ENCODE results near the gene KRTAP1-3. TPM values are rescaled to one million over a fixed set of nuclear protein-coding genes. Genes with fewer than 3 reads are reported as not detected.

The KRTAP1-3 gene
- total RNA-seq, 4 donors from 2014 or later, result not detected

DNA sequence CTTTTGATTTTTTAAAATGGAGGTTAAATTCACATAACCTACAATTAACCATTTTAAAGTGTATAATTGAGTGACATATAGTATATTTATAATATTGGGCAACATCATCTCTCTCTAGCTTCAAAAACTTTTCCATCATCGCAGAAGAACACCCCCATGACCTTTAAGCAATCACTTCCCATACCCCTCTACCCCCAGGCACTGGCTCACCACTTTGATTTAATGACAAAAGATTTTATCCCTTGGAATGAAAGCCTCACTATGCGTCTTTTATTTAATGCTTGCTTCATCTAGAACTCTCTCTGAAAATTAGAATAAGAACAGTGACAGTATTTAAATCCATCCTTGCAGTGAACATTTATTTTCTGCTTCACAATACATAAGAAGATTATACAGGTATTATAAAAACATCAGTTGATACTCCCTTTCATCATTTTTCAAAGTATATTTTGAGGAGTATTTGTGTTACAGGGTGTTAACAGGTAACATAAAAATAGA, 3.2 kb upstream of the KRTAP1-3 start:
- Histone ChIP-seq H3K4me3 (no peak overlapping the region), H3K36me3 (no peaks in the 10 kb centered on the region), H3K27ac (no peak overlapping the region), H3K9me3 (no peaks in the 10 kb centered on the region), H3K27me3 (no peaks in the 10 kb centered on the region), H3K4me1 (no peaks in the 10 kb centered on the region)
- TF ChIP-seq CTCF (IDR thresholded peaks at IDR 0.05), result no peak
- no peak for TF ChIP-seq POLR2A (IDR thresholded peaks at IDR 0.05)
- DNase-seq, result no peak

DNA sequence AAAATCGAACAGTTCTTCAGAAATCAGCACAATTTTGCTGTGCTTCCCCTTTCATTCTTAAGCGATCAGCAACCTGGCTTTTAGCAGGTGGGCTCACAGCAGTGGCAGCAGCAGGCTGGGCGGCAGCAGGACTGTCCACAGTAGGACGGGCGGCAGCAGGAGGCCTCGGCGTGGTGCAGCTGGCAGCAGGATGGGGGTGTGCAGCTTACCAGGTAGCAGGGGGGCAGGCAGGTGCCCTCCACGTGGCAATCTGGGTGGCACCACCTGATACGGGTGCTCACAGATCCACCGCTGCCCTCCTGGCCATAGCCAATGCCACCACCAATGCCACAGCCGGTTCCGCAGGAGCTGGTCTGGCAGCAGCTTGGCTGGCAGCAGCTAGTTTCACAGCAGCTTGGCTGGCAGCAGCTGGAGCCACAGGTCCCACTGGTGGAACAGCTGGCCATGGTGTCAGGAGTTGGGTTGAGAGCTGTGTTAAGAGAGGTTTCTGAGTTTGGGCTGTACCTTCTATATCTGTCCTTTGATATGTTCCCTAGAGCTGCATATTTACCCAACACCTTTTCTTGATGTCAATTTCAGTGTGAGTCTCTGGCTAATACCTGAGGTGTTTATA, 4.9 kb downstream of the KRTAP1-3 start, which contains the start of gene KRTAP1-4:
Gene KRTAP1-4 (minus strand): TSS at position 563 of the 613 bp plus-strand sequence. CDS start 117 bp downstream, at position 446.
- Histone ChIP-seq H3K4me3 (no peak within 1 kb of the TSS), H3K4me1 (no peaks in the 10 kb centered on the region), H3K9me3 (no peaks in the 10 kb centered on the region), H3K27me3 (no peaks in the 10 kb centered on the region), H3K27ac (no peak within 1 kb of the TSS), H3K36me3 (no peaks in the 10 kb centered on the region)
- no peak for TF ChIP-seq POLR2A (IDR thresholded peaks at IDR 0.05)
- TF ChIP-seq CTCF (IDR thresholded peaks at IDR 0.05), result no peak
- no peak for DNase-seq

- H3K36me3 ChIP-seq, result no peaks in the 10 kb centered on the region
- no peaks in the 10 kb centered on the region for H3K4me1 ChIP-seq
- H3K4me3 ChIP-seq, result no peak within 1 kb of the TSS
- no peak within 1 kb of the TSS for H3K27ac ChIP-seq
- H3K27me3 ChIP-seq, result no peaks in the 10 kb centered on the region
- DNase-seq, result no peak
- TF ChIP-seq POLR2A (IDR thresholded peaks at IDR 0.05), result no peak
- TF ChIP-seq CTCF (IDR thresholded peaks at IDR 0.05), result no peak
- H3K9me3 ChIP-seq, result no peaks in the 10 kb centered on the region
Measured at GRCh38 chr17:41026715-41027471, 7.8 kb downstream of the KRTAP1-3 start, which contains the start of gene KRTAP1-5. Gene KRTAP1-5 (minus strand): TSS chr17:41027208. CDS start chr17:41027155, 53 bp downstream.

DNA sequence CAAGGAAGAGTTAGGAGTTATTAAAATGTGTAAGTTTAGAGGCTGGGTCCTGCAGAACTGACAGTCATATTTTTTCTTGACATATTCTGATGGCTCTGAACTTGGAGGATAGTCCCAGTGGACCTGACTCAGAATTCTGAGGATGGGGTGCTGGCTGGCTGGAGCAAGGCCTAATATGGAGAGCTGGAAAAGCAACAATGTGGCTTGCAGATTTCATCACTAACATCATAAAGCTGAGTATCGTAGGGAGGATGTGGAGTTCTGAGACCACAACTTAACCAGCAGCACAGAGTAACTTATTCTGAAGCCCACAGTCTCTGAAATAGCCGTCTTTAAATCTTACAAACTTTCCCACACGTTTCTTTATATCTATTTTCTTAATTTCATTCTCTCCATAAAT, 10.0 kb downstream of the KRTAP1-3 start:
- H3K4me3 ChIP-seq, result no peak overlapping the region
- TF ChIP-seq CTCF (IDR thresholded peaks at IDR 0.05), result no peak
- TF ChIP-seq POLR2A (IDR thresholded peaks at IDR 0.05), result no peak
- no peaks in the 10 kb centered on the region for H3K4me1 ChIP-seq
- no peaks in the 10 kb centered on the region for H3K36me3 ChIP-seq
- H3K27ac ChIP-seq, result no peak overlapping the region
- no peak for DNase-seq
- no peaks in the 10 kb centered on the region for H3K9me3 ChIP-seq
- no peaks in the 10 kb centered on the region for H3K27me3 ChIP-seq

GRCh38 chr17:41020336-41020735, 14.3 kb downstream of the KRTAP1-3 start:
- no peak overlapping the region for H3K4me3 ChIP-seq
- no peaks in the 10 kb centered on the region for H3K9me3 ChIP-seq
- H3K27ac ChIP-seq, result no peak overlapping the region
- H3K27me3 ChIP-seq, result no peaks in the 10 kb centered on the region
- no peaks in the 10 kb centered on the region for H3K36me3 ChIP-seq
- no peaks in the 10 kb centered on the region for H3K4me1 ChIP-seq
- TF ChIP-seq POLR2A (IDR thresholded peaks at IDR 0.05), result no peak
- no peak for TF ChIP-seq CTCF (IDR thresholded peaks at IDR 0.05)
- no peak for DNase-seq

All from Peyer's patch (tissue), 4 donors.